ENCODE data around the gene SMG6.
"Not testable (repeated sequence)": the region's sequence is repeated elsewhere in the genome, so short reads cannot be mapped to it uniquely, and the experiment has no call there.

SMG6 gene
- 86.7 reads per million, percentile 80 among the genes with 10 or more reads in this experiment for total RNA-seq

GRCh38 chr17:2303204-2304188, at the start of gene SMG6, which contains the start of gene SRR:
SMG6 (minus strand) TSS chr17:2303785; CDS start chr17:2303720, 65 bp downstream.
SRR (plus strand) TSS chr17:2303950; CDS start chr17:2315561, 11,611 bp downstream.
- peak; percentile 93 for DNase-seq

GRCh38 chr17:2351269-2351668, 47.7 kb upstream of the SMG6 start:
- DNase-seq = no peak

GRCh38 chr17:2347805-2348685, 44.5 kb upstream of the SMG6 start:
- no peak for DNase-seq

- DNase-seq = no peak
These were observed 42.9 kb upstream of the SMG6 start for GRCh38 chr17:2346475-2346874.

GRCh38 chr17:2344528-2344927, 40.9 kb upstream of the SMG6 start:
- DNase-seq = no peak

- DNase-seq = no peak
These were observed 39.8 kb upstream of the SMG6 start for GRCh38 chr17:2343421-2343820.

- DNase-seq = no peak
These were observed 34.7 kb upstream of the SMG6 start for GRCh38 chr17:2338315-2338657.

- peak; percentile 40 for DNase-seq
These were observed 34.1 kb upstream of the SMG6 start for GRCh38 chr17:2337544-2338314.

GRCh38 chr17:2336852-2337543, 33.4 kb upstream of the SMG6 start, which contains the start of gene SGSM2:
SGSM2 (plus strand) TSS chr17:2337501; CDS start chr17:2337689, 188 bp downstream.
- DNase-seq = peak; percentile 73

GRCh38 chr17:2336215-2336851, 32.7 kb upstream of the SMG6 start, which contains the start of gene TSR1:
TSR1 (minus strand) TSS chr17:2336457; CDS start chr17:2336427, 30 bp downstream.
- DNase-seq = peak; percentile 86

- no peak for DNase-seq
These were observed 32.2 kb upstream of the SMG6 start for GRCh38 chr17:2335726-2336214.

GRCh38 chr17:2331303-2331702, 27.7 kb upstream of the SMG6 start:
- no peak for DNase-seq

GRCh38 chr17:2323629-2324314, 20.2 kb upstream of the SMG6 start:
- no peak for DNase-seq

GRCh38 chr17:2321399-2321798, 17.8 kb upstream of the SMG6 start:
- DNase-seq = no peak

- no peak for DNase-seq
These were observed 15.5 kb upstream of the SMG6 start for GRCh38 chr17:2319051-2319450.

- DNase-seq = no peak
These were observed 14.2 kb upstream of the SMG6 start for GRCh38 chr17:2317796-2318195.

GRCh38 chr17:2316916-2317205, 13.3 kb upstream of the SMG6 start:
- not testable (repeated sequence) for DNase-seq

- DNase-seq = no peak
These were observed 9.2 kb upstream of the SMG6 start for GRCh38 chr17:2312736-2313135.

GRCh38 chr17:2309338-2310154, 6.0 kb upstream of the SMG6 start:
- DNase-seq = no peak

GRCh38 chr17:2304931-2305330, 1.3 kb upstream of the SMG6 start:
- no peak for DNase-seq
